Islet of Langerhans (tissue), 1 donor: ENCODE results near the gene PALM.

Source experiments
- FAIRE-seq: peaks from one replicate; lab custom pipeline; 2011; peaks lifted over from hg19 to GRCh38; lab: Jason Lieb, UNC

The PALM gene

GRCh38 chr19:752652-753517 is 44.1 kb downstream of the PALM start:
- FAIRE-seq: peak; percentile 56

GRCh38 chr19:754530-754929 is 45.8 kb downstream of the PALM start:
- no peak for FAIRE-seq

GRCh38 chr19:755063-755462 is 46.3 kb downstream of the PALM start:
- FAIRE-seq: no peak

- FAIRE-seq: no peak
Observed at GRCh38 chr19:756236-756635, 47.5 kb downstream of the PALM start.

- no peak for FAIRE-seq
Observed at GRCh38 chr19:756821-757688, 48.3 kb downstream of the PALM start.

- no peak for FAIRE-seq
Observed at GRCh38 chr19:757811-758668, 49.3 kb downstream of the PALM start.

GRCh38 chr19:763181-763580 is 54.4 kb downstream of the PALM start:
- FAIRE-seq: no peak

- no peak for FAIRE-seq
Observed at GRCh38 chr19:763869-764268, 55.1 kb downstream of the PALM start.

GRCh38 chr19:764301-764700 is 55.6 kb downstream of the PALM start:
- no peak for FAIRE-seq

GRCh38 chr19:765179-765738 is 56.5 kb downstream of the PALM start:
- no peak for FAIRE-seq

- FAIRE-seq: no peak
Observed at GRCh38 chr19:768424-768823, 59.7 kb downstream of the PALM start.

- FAIRE-seq: no peak
Observed at GRCh38 chr19:769616-770015, 60.9 kb downstream of the PALM start.

GRCh38 chr19:771332-771785 is 62.6 kb downstream of the PALM start:
- no peak for FAIRE-seq

GRCh38 chr19:772063-772462 is 63.3 kb downstream of the PALM start:
- no peak for FAIRE-seq

GRCh38 chr19:772730-773436 is 64.1 kb downstream of the PALM start:
- no peak for FAIRE-seq

GRCh38 chr19:776549-776948 is 67.8 kb downstream of the PALM start:
- FAIRE-seq: no peak

GRCh38 chr19:778910-779653 is 70.3 kb downstream of the PALM start:
- no peak for FAIRE-seq

- no peak for FAIRE-seq
Observed at GRCh38 chr19:780935-781334, 72.2 kb downstream of the PALM start.

GRCh38 chr19:781800-782184 is 73.1 kb downstream of the PALM start:
- no peak for FAIRE-seq

GRCh38 chr19:782185-782877 is 73.6 kb downstream of the PALM start:
- FAIRE-seq: no peak
